Measurements from ENCODE around the gene ZNF605. TPM values are rescaled to one million over a fixed set of nuclear protein-coding genes. Genes with fewer than 3 reads are reported as not detected.
A peak's percentile ranks its signal among the peaks of the same experiment; 100 is the strongest.

ZNF605 gene
- total RNA-seq (2013; cell fraction: nucleolus; rRNA removed), result 61.2 and 76.3 TPM in 2 replicates
- total RNA-seq (2014; rRNA removed) (2.9 and 3.1 TPM in 2 replicates), total RNA-seq (2014; rRNA removed; fragmentation: Illumina TruSeq; extraction: Trizol) (3.8 and 5.4 TPM in 2 replicates), total RNA-seq (2021) (3.6 and 3.8 TPM in 2 replicates), polyA plus RNA-seq (2011; rRNA removed) (4.8 and 10.1 TPM in 2 replicates), polyA plus RNA-seq (2014; fragmentation: Illumina TruSeq; extraction: Trizol) (3.3 and 3.7 TPM in 2 replicates), polyA plus RNA-seq (2014; fragmentation: Nextera tagmentation; extraction: Ambion mirVana) (1 to 10 TPM in 1 of 2 experiments, under 1 TPM in 1; 0.95 to 1.3 TPM), polyA plus RNA-seq (2014; rRNA removed) (2.0 and 2.1 TPM in 2 replicates), polyA plus RNA-seq (2016; fragmentation: Nextera tagmentation; extraction: Ambion mirVana) (1 to 10 TPM; 1.5 to 1.6 TPM), polyA minus RNA-seq (2011; rRNA and poly(A)+ RNA removed) (2.4 and 3.0 TPM in 2 replicates), Bru-seq, nascent RNA (percentile 63 among the genes with signal in this experiment), BruChase-seq, experiment 1, labeled RNA remaining after a 6-hour chase (percentile 73 among the genes with signal in this experiment), BruChase-seq, experiment 2, labeled RNA remaining after a 2-hour chase (percentile 69 among the genes with signal in this experiment)
- polyA plus RNA-seq (2011; ENCODE audit: low read depth), result 2.5 TPM
- 0.93 and 1.2 TPM in 2 replicates for polyA plus RNA-seq (2011; cell fraction: cytosol; rRNA removed)
- 9.0 and 12.3 TPM in 2 replicates for polyA plus RNA-seq (2011; cell fraction: nucleus; rRNA removed)
- 2.3 and 3.4 TPM in 2 replicates for polyA plus RNA-seq (2012)
- polyA minus RNA-seq (2011; cell fraction: cytosol; rRNA and poly(A)+ RNA removed), result 1.2 and 1.9 TPM in 2 replicates
- 2.8 and 6.3 TPM in 2 replicates for polyA minus RNA-seq (2011; cell fraction: nucleus; rRNA and poly(A)+ RNA removed)
- long read RNA-seq, experiment 1, partial matches to known transcripts, result 0 of 5 reads
- long read RNA-seq, experiment 1, other reads (novel, unspliced or antisense), result 5 of 5 reads
- long read RNA-seq, experiment 2, partial matches to known transcripts, result 0 of 21 reads
- long read RNA-seq, experiment 2, other reads (novel, unspliced or antisense), result 18 of 21 reads

- no peaks in the 10 kb centered on the region for H4K20me1 ChIP-seq (ENCODE audit: control insufficient read depth, insufficient read depth)
- no peak for TF ChIP-seq MXI1 (IDR thresholded peaks at IDR 0.05; ENCODE audit: low read depth, low read length)
- no peak for TF ChIP-seq GATAD2B (conservative IDR thresholded peaks at IDR 0.05; ENCODE audit: low read depth)
- TF ChIP-seq FOXK2 (IDR thresholded peaks at IDR 0.05), result no peak
- TF ChIP-seq SRF (IDR thresholded peaks at IDR 0.05; ENCODE audit: low read depth in 2 of 2, low read length in 2 of 2), result 0 out of 4 replicates have a peak, but pooled peaks of 1 of the 2 experiments have one; percentile 46
- no peak for TF ChIP-seq HDAC2 (IDR thresholded peaks at IDR 0.05)
- no peak for TF ChIP-seq MLLT1 (IDR thresholded peaks at IDR 0.05)
- TF ChIP-seq MTA2 (IDR thresholded peaks at IDR 0.05; ENCODE audit: low read depth), result peak; percentile 38; the same call in 1 of the 2 replicates
- TF ChIP-seq NR2C2 (IDR thresholded peaks at IDR 0.05; ENCODE audit: borderline replicate concordance, control insufficient read depth, insufficient read length, low read depth), result no peak
- no peak for TF ChIP-seq SPI1 (IDR thresholded peaks at IDR 0.05; ENCODE audit: borderline replicate concordance, insufficient read depth, low read depth, low read length)
- TF ChIP-seq E2F8 (IDR thresholded peaks at IDR 0.05; ENCODE audit: low read depth, partially characterized antibody), result no peak
- no peak for TF ChIP-seq BCL11A (IDR thresholded peaks at IDR 0.05; ENCODE audit: low read depth, low read length)
- TF ChIP-seq IRF4 (IDR thresholded peaks at IDR 0.05; ENCODE audit: low read depth, low read length), result no peak
- no peak for TF ChIP-seq ZSCAN29 (IDR thresholded peaks at IDR 0.05)
Observed at GRCh38 chr12:132956011-132956788, at the start of gene ZNF605. Gene ZNF605 (minus strand): TSS chr12:132956306. CDS start chr12:132945635, 10,671 bp downstream.

More at GRCh38 chr12:132956011-132956788, at the start of gene ZNF605:
- H3K9ac ChIP-seq (ENCODE audit: control insufficient read depth, insufficient read depth, low read length), result peak within 1 kb of the TSS; percentile 77
- peak; percentile 97 for ATAC-seq
- peak within 1 kb of the TSS; percentile 89 for H3K4me2 ChIP-seq (ENCODE audit: control insufficient read depth, insufficient read depth)
- CTCF ChIA-PET, result no interaction called here
- BruUV-seq (replicated peaks), result TSS peak; percentile 92
- H3K79me2 ChIP-seq (ENCODE audit: control insufficient read depth, insufficient read depth, low read length), result peaks cover 5% of the 10 kb centered on the region
- H3K4me3 ChIP-seq, result peak within 1 kb of the TSS; percentile 86
- peak; percentile 37 for DNase-seq (ENCODE audit: low read depth, low spot score)
- in situ Hi-C loops (cut with MboI) (no loop called here), intact Hi-C loops (cut with micrococcal nuclease; ENCODE audit: unreplicated experiment) (loop anchor here (1.0 to 2.0 kb wide), 3 partner anchors 29 to 124 kb away; partner anchors contain the start of genes ZNF140 and ZNF84)
- H3K27ac ChIP-seq (ENCODE audit: control insufficient read depth, insufficient read depth), result peak within 1 kb of the TSS; percentile 76
- RAD21 ChIA-PET (ENCODE audit: unreplicated experiment), result interaction anchor here (0.6 to 1.2 kb wide), 3 partner anchors 31 to 124 kb away, joined by 3 read pairs; no protein-coding TSS in a partner anchor
- peak; percentile 73 for FAIRE-seq
- H2AFZ ChIP-seq (ENCODE audit: control insufficient read depth, low read depth, low read length), result peak within 1 kb of the TSS; percentile 94
- no peaks in the 10 kb centered on the region; the same call in 1 of the 2 replicates for H3K4me1 ChIP-seq (ENCODE audit: control insufficient read depth, insufficient read depth, low read length)
- POLR2A ChIA-PET, result interaction anchor here (1.4 to 1.6 kb wide), 2 partner anchors 30 to 225 kb away, joined by 4 read pairs; partner anchors contain the start of genes ZNF26 and ZNF268
- H3K27me3 ChIP-seq (replicated peaks in 1 of 2; ENCODE audit: control insufficient read depth in 2 of 2, insufficient read depth in 2 of 2, low read length in 1 of 2), result no peaks in the 10 kb centered on the region
- peaks cover 14% of the 10 kb centered on the region for H3K9me3 ChIP-seq (replicated peaks; ENCODE audit: control insufficient read depth, insufficient read depth, low read length)
- SMC1A ChIA-PET (ENCODE audit: uncharacterized antibody, unreplicated experiment), result no interaction called here
- 5% methylated on average over 30 of the region's 67 CpGs for WGBS (ENCODE audit: insufficient coverage, insufficient replicate concordance, low lambda C conversion rate, missing lambda C conversion rate)
- H3K36me3 ChIP-seq (ENCODE audit: control insufficient read depth in 2 of 2, insufficient read depth in 2 of 2, low read length in 1 of 2), result no peaks in the 10 kb centered on the region

All from GM12878 (cell line).